SK-N-SH treated with all-trans-retinoic acid at 6 μM for 48 hours (cell line): Measurements from ENCODE around the gene RNF144A.

ENCODE experiments used
- ATAC-seq: fragments of 200-7000 bp; cut with Tn5 transposase; 3 replicates; pipeline ENCODE4 v1.9.1; 2020; ENCODE audit warnings: mild to moderate bottlenecking, moderate library complexity
- ARNTL ChIP-seq: fragments of 450-650 bp; formaldehyde crosslinking; IDR thresholded peaks from 2 replicates; pipeline ENCODE4 v1.5.0; 2020; ENCODE audit warnings: low read depth, mild to moderate bottlenecking, moderate library complexity, borderline replicate concordance
- BACH2 ChIP-seq: fragments of 250-450 bp; sonication (Bioruptor Pico); IDR thresholded peaks from 2 replicates; pipeline ENCODE4 v1.9.0; 2021; ENCODE audit warnings: mild to moderate bottlenecking, borderline replicate concordance
- CREB5 ChIP-seq: fragments of 250-450 bp; sonication (Bioruptor Pico); IDR thresholded peaks from 2 replicates; pipeline ENCODE4 v1.5.1; 2020; ENCODE audit warnings: low read depth, mild to moderate bottlenecking, moderate library complexity
- CSDC2 ChIP-seq: fragments of 250-450 bp; sonication (Bioruptor Pico); IDR thresholded peaks from 2 replicates; pipeline ENCODE4 v1.5.0; 2020; ENCODE audit warnings: mild to moderate bottlenecking, moderate library complexity
- CSRNP3 ChIP-seq: fragments of 250-450 bp; sonication (Bioruptor Pico); IDR thresholded peaks from 2 replicates; pipeline ENCODE4 v1.5.1; 2021; ENCODE audit warnings: mild to moderate bottlenecking, moderate library complexity
- ESRRG ChIP-seq: fragments of 250-450 bp; sonication (Bioruptor Pico); IDR thresholded peaks from 2 replicates; pipeline ENCODE4 v1.6.1; 2021; ENCODE audit warnings: mild to moderate bottlenecking
- GLIS3 ChIP-seq: fragments of 250-450 bp; sonication (Bioruptor Pico); IDR thresholded peaks from 2 replicates; pipeline ENCODE4 v1.5.0; 2020; ENCODE audit warnings: mild to moderate bottlenecking, moderate library complexity
- ISL1 ChIP-seq: fragments of 250-450 bp; sonication (Bioruptor Pico); IDR thresholded peaks from 2 replicates; pipeline ENCODE4 v2.1.2; 2022; ENCODE audit warnings: mild to moderate bottlenecking, moderate library complexity
- PATZ1 ChIP-seq: fragments of 250-450 bp; sonication (Bioruptor Pico); IDR thresholded peaks from 2 replicates; pipeline ENCODE4 v1.8.0; 2020; ENCODE audit warnings: mild to moderate bottlenecking, moderate library complexity, borderline replicate concordance
- POU6F1 ChIP-seq: fragments of 250-450 bp; sonication (Bioruptor Pico); IDR thresholded peaks from 2 replicates; pipeline ENCODE4 v1.8.0; 2021; ENCODE audit warnings: low read depth, mild to moderate bottlenecking, moderate library complexity, borderline replicate concordance
- PPARA ChIP-seq: fragments of 250-450 bp; sonication (Bioruptor Pico); IDR thresholded peaks from 2 replicates; pipeline ENCODE4 v1.5.0; 2020; ENCODE audit warnings: mild to moderate bottlenecking, borderline replicate concordance
- RARB ChIP-seq: fragments of 250-450 bp; sonication (Bioruptor Pico); IDR thresholded peaks from 2 replicates; pipeline ENCODE4 v1.8.0; 2021; ENCODE audit warnings: mild to moderate bottlenecking, moderate library complexity
- SNAI2 ChIP-seq: fragments of 250-450 bp; sonication (Bioruptor Pico); IDR thresholded peaks from 2 replicates; pipeline ENCODE4 v1.5.0; 2020; ENCODE audit warnings: mild to moderate bottlenecking, moderate library complexity
- TSHZ2 ChIP-seq: fragments of 250-450 bp; sonication (Bioruptor Pico); IDR thresholded peaks from 2 replicates; pipeline ENCODE4 v1.5.0; 2020; ENCODE audit warnings: mild to moderate bottlenecking, moderate library complexity
- ZC3H10 ChIP-seq: fragments of 250-450 bp; sonication (Bioruptor Pico); IDR thresholded peaks from 2 replicates; pipeline ENCODE4 v1.5.1; 2021; ENCODE audit warnings: mild to moderate bottlenecking, moderate library complexity
- ZFP30 ChIP-seq: fragments of 450-650 bp; formaldehyde crosslinking; IDR thresholded peaks from 2 replicates; pipeline ENCODE4 v1.5.0; 2022; ENCODE audit warnings: mild to moderate bottlenecking, moderate library complexity
- ZNF8 ChIP-seq: fragments of 450-650 bp; formaldehyde crosslinking; IDR thresholded peaks from 2 replicates; pipeline ENCODE4 v1.5.0; 2020; ENCODE audit warnings: mild to moderate bottlenecking, moderate library complexity

RNF144A gene

GRCh38 chr2:7031547-7032245 lies 114.5 kb downstream of the RNF144A start:
- no peak for ATAC-seq
- no peak for TF ChIP-seq ARNTL (CRISPR knock-in tag)
- TF ChIP-seq PPARA (CRISPR knock-in tag), result no peak
- no peak for TF ChIP-seq CSDC2 (CRISPR knock-in tag)
- no peak for TF ChIP-seq PATZ1 (CRISPR knock-in tag)

- TF ChIP-seq CSDC2 (CRISPR knock-in tag) (no peak), CREB5 (CRISPR knock-in tag) (no peak), TSHZ2 (CRISPR knock-in tag) (no peak), CSRNP3 (CRISPR knock-in tag) (no peak), ESRRG (CRISPR knock-in tag) (no peak), RARB (CRISPR knock-in tag) (no peak), POU6F1 (CRISPR knock-in tag) (no peak), BACH2 (CRISPR knock-in tag) (no peak), ZFP30 (no peak), ZNF8 (CRISPR knock-in tag) (no peak), ARNTL (CRISPR knock-in tag) (no peak)
- TF ChIP-seq, all 23 proteins: peak for 0
- ATAC-seq, result no peak
Observed at GRCh38 chr2:7032371-7032770, 115.2 kb downstream of the RNF144A start.

- ATAC-seq, result no peak
- TF ChIP-seq RARB (CRISPR knock-in tag), result no peak
- no peak for TF ChIP-seq SNAI2 (CRISPR knock-in tag)
- TF ChIP-seq ZC3H10 (CRISPR knock-in tag), result no peak
- no peak for TF ChIP-seq ARNTL (CRISPR knock-in tag)
Observed at GRCh38 chr2:7033136-7033960, 116.1 kb downstream of the RNF144A start.

- peak; percentile 72 for ATAC-seq
- TF ChIP-seq CREB5 (CRISPR knock-in tag) (no peak), ISL1 (CRISPR knock-in tag) (no peak), TSHZ2 (CRISPR knock-in tag) (no peak; the same call in 1 of the 2 replicates), ZC3H10 (CRISPR knock-in tag) (no peak), PATZ1 (CRISPR knock-in tag) (no peak), ZFP30 (no peak), GLIS3 (CRISPR knock-in tag) (no peak)
Observed at GRCh38 chr2:7034303-7034702, 117.1 kb downstream of the RNF144A start.
